ENCODE results near the gene SMAD7.

SMAD7 gene

GRCh38 chr18:48943736-48944527 lies 6.8 kb downstream of the SMAD7 start:
- no peak for DNase-seq

GRCh38 chr18:48943333-48943732 lies 7.4 kb downstream of the SMAD7 start:
- DNase-seq, result no peak

DNA sequence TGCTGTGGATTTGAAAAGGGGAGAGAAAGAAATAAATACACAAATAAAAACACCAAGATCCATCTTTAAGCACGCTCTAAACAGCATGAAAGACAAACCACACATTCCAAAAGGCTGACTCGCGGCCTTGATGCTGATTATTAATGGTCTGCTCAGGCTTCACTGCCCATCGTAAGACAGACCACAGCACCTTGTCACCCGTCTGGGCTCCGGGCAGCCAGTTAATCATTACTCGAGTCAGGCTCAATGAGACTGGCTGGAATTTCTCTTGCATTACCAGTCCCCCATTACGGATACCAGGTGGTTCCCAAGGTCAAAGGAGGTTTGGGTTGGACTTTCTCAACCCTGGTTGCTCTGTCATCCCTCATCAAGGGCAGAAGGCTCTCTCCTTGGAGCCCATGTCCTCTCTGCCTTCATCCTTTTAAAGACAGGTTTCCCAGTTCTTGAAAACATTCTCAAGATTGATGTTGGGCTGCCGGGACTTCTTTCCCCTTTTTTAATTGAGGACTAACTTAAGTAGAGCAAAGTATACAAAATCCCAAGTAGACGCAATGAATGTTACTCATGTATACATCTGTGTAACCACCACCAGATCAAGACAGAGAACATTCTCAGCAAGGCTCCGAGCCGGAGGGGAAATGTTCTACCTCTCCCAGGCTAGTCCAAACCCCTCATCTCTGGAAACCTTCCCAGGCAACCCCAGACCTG lies 8.1 kb downstream of the SMAD7 start:
- no peak for DNase-seq

- DNase-seq, result no peak
Measured at GRCh38 chr18:48942086-48942485, 8.7 kb downstream of the SMAD7 start.

- no peak for DNase-seq
Measured at GRCh38 chr18:48941672-48942071, 9.1 kb downstream of the SMAD7 start.

DNA sequence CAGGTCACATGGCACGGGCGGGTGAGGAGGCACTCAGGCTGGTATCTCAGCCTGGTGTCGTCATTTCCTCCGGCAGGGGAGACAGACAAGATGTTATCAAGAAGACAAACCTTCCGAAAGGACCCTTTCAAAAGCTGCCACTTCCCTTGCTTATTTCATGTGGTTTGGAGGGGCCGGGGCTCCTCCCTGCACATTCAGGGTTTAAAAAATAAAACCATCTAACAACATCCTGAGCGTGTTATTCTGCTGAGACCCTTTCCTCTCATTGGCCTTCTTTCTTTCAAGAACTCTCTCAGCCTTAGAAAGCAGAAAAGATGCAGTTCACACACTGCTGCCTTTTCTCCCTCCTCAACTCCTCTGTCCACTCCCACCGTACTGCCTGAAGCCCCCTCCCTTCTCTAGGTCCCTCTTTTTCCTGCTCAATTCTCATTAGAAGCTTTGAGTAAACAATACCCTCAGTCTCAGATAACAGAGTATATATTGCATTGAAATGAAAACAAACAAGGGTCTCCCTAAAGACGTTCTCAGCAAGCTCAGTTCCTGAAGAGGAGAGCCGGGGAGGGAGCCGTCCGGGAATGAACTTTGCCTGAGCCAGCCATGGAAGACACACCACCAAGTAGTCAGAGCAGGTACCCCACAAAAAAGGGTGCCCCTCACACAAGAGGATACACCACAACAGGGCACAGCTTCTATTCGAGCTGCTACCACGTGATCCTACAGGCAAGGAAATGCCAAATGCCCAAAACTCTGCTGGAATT lies 9.7 kb downstream of the SMAD7 start:
- no peak for DNase-seq

DNA sequence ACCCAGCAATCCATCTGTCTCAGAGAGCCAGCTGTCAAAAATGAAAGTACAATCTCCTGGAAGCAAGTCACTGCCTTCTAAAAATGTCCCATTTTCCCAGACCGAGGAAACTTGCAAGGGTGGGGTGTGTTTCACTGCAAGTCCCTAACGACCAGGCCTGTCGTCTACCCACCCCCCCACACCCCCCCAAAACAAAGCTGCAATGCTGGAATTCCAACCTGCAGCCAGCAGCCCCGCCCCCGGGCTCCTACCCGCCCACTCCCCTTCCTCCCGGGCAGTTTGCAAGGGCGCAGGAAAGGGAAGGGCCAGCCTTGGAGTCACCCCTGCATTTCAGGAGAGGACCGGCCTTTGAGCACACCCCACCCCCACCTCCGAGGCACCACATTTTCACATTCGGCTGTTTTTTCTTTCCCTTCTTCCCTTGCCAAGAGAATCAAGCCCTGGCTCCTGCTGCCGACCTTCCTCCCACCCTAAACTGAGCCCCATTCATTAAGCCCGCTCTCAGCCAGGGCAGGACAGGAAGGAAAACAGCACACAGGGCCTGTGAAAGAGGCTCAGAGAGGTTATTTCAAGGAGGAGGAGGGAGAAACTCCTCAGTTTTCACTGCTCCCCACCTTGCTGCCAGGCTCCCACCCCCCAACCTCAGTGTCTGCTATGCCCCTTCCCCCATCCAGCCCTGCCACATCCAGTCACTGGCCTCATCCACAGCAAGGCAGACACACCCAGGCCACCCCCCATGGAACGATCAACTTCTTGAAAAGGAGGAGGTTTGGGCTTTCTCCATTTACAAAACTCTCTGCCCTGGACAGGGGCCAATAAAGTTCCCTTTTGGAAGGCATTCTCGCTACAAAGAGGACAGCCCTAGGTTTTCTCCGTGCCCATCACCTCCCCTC lies 11.3 kb downstream of the SMAD7 start:
- peak; percentile 83 for DNase-seq

DNA sequence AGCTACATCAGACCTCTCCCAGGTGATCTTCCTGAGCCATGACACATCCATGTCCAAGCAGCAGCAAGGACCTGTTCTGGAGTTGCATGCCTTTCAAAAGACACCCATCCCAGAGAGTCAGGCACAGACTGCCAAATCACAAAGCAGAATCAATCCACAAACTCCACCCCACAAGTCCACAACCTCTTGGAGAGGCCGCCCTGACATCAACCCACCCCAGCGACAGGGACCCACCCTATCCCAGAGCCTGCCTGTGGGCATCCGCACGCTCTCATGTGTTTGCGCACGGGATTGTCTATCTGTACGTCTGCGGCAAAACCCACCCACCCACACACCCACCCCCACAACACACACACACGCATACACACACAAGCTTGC lies 11.9 kb downstream of the SMAD7 start:
- no peak for DNase-seq

DNA sequence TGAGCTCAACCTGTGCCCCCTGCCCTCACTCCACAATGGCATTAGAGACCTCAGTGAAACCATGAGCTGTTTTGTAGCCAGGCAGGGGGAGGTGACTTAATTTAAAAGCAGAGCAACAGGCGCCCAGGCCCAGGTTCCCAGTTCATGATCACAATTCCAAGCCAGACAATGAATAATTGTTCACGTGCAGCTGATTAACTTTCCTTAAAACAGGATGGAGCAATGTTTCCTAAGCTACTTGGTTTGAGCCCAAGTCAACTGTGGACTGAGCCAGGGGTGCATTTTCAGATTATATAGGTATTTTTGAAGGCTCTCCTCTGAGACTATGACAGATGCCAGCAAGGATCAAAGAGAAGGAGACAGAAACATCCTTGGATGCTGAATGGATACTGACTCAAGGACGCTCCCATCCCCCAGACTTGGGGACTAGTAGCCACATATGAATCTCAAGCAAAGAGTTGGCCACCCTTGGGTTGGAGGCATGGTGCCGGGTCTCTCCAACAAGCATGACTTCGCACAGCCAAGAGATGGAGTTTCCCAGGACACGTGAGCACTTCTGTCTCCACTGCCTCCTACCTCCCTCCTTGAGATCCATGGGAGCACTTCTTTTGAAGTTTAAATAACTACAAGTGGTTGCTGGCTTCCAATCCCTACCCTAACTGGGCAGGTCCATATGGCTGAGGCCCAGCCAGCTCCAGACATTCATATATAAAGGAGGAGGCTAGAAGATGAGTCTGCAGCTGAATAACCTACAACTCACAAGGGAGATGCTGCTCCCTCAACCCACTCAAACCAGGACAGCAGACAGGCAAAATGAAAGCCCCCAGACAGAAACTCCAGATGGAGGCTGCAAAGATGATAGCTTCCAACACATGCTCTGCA lies 12.7 kb downstream of the SMAD7 start:
- no peak for DNase-seq

DNA sequence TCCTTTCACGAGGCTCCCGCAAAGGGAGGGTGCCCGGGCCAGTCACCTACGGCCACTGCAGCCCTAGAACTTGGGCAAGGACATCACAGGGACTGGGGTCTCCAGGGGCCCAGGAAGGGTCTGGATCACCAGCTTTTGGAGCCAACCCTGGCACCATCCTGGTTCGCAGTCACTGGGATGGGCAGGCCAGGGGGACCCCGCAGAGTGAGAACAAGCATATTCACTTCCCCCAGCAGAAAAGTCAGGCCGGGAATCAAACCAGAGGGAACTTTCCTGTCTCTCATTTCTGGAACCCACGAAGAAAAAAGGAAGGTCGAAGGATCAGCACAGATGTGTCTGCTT lies 15.4 kb downstream of the SMAD7 start:
- DNase-seq, result no peak

GRCh38 chr18:48934723-48935432 lies 15.9 kb downstream of the SMAD7 start:
- peak; percentile 55 for DNase-seq

DNA sequence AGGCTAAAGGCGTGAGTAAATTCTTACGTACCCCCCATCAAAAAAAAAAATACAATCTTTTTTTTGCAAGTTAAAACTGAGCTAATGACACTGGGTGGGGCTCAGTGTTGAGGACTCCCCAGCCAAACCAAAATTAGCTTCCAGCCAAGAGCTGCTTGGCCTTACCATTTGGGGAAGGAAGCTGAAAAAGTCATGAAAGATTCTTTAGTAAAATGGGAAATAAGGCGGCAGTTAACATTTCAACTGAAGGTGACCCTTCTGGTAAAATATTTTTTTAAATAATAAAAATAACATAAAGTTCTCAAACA lies 16.4 kb downstream of the SMAD7 start:
- DNase-seq, result no peak

DNA sequence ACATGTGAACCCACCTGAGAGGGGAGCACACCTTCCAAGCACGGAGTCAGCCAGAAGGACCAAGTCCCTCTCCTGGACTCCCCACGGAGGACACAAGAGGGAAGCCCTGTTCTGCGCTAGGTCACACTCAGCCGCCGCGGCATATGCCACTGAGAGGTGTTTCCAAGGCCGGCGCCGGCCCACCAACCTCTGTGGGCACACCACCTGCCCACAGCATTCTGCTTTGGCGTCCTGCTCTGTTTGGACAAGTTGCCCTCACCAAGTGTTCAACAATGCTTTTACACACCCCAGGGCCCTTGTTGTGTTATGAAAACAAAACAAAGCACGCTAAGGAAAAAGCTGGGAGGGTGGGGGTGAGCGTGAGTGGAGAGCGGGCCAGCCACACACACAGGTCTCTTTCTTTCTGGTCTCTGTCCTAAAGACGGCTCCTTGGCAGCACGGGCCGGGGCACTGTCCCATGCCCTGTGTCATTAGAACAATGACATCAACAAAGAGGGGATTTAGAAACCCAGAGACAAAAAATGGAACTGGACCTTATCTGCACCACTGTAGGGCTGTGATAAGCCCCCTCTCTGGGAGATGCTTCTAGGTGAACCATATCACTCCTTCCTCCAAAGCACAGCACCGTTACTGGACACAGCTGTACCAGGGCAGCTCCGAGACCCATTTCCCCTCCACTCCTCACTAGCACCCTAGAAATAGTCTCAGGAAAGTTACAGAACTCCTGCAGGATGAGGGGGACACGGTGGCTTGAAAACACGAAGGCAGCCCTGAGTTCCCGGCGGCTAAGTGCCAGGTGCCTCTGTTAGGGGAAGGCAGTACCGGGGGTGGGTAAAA lies 17.0 kb downstream of the SMAD7 start:
- no peak for DNase-seq

- peak; percentile 45 for DNase-seq
Measured at GRCh38 chr18:48932822-48933510, 17.8 kb downstream of the SMAD7 start.

DNA sequence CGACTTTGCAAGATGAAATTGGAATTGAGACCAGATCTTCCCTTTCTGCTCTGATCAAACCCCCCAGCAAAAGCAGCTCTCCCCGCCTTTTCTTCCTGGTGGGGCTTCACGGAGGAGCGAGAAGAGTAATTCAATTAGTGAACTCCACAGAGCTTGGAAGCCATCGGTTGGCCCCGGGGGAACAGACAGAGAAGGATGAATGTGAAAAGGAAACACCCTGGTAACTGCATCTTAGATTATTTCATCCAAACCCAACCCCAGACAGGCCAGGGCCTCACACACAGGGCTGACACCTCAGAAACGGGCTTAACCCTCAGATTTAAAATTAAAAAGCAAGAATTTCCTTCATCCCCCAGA lies 18.3 kb downstream of the SMAD7 start:
- DNase-seq, result no peak

GRCh38 chr18:48931680-48932461 lies 18.9 kb downstream of the SMAD7 start:
- DNase-seq, result no peak

DNA sequence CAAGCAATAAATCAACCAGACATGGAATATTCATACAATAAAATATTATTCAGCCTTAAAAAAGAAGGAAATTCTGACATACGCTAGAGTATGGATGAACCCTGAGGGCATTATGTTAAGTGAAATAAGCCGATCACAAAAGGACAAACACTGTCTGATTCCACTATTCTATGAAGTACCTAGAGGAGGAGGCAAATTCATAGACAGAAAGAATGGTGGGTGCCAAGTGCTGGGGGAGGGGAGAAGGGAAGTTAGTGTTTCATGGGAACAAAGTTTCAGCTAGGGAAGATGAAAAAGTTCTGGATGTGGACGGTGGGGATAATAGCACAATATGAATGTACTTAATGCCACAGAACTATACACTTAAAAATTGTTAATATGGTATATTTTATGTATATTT lies 19.8 kb downstream of the SMAD7 start:
- DNase-seq, result no peak

- DNase-seq, result peak; percentile 72
Measured at GRCh38 chr18:48929941-48930713, 20.6 kb downstream of the SMAD7 start.
